NCI-H128 (cell line): Measurements from ENCODE around the gene FETUB.
"Not testable (repeated sequence)": the region's sequence is repeated elsewhere in the genome, so short reads cannot be mapped to it uniquely, and the experiment has no call there.

Source experiments
- DNase-seq: peaks from one replicate; lab custom pipeline; 2025; ENCODE audit not compliant: unreplicated experiment; lab: John Stamatoyannopoulos, UW

Gene FETUB

GRCh38 chr3:186613637-186614265 is 26.4 kb upstream of the FETUB start:
- no peak for DNase-seq

DNA sequence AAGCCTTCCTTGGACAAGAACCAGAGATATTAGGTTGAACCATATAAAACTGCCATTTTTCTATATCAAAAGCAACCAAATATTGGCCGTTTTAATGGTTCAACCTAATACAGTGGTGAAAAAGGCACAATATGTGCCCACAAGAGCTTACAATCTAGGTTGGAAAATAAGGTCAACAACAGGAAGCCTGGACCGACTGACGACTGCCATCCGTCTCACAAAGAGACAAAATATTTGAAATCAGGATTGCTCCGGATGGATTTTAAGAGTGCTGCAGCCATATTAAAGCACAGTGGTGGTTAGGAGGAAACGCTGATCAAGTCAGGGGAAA is 26.0 kb upstream of the FETUB start:
- DNase-seq, result no peak

DNA sequence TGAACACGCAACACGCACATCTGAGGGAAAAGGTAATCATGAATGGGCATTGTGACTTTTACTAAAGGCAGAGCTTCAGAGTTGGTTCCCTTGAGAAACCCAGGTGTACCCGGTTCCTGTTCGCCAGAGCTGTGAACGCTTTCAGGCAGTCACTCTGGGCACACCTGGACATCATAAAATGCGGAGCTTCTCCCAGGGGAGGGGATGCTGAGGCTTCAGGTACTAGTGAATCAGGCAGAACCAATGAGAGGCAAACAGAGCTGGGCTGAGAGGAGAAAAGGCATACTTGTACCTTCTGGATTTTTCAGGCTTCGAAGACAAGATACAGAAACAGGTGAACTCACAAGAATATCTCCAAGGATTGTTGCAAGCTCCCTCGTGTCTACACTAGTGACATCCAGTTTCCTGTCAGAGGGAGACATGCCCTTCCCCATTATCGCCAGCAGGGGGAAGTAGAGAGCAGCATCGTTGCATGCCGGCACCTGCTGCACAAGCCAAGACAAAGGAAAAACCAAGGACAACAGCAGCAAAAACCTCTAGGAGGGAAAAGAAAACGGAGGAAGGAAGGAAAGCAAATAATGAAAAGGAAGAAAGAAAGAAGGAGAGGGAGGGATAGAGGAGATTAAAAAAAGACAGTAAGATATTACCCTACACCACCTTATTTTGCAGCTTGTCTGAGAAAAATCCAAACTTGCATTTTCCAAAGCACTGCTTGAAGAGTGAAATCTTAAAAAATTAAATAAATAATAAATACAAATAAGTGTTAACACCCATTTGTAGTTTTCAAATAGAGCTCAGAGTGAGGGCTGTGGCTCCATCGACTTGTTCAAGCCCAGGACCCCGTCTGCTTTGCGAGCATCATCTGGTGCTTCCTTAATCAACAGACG is 25.4 kb upstream of the FETUB start:
- peak; percentile 74 for DNase-seq

DNA sequence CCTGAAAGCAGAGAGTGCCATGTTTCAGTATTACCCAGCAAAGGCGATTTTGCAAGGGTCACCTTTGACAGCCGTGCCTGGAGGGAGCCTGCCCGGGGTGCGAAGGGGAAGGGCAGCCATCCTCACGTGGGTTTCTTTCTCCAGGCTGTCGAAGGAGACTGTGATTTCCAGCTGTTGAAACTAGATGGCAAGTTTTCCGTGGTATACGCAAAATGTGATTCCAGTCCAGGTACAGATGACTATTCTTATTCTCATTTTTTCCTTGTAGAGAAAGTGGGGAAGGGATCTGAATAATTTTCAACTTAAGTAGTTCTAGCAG is 23.9 kb upstream of the FETUB start:
- no peak for DNase-seq

DNA sequence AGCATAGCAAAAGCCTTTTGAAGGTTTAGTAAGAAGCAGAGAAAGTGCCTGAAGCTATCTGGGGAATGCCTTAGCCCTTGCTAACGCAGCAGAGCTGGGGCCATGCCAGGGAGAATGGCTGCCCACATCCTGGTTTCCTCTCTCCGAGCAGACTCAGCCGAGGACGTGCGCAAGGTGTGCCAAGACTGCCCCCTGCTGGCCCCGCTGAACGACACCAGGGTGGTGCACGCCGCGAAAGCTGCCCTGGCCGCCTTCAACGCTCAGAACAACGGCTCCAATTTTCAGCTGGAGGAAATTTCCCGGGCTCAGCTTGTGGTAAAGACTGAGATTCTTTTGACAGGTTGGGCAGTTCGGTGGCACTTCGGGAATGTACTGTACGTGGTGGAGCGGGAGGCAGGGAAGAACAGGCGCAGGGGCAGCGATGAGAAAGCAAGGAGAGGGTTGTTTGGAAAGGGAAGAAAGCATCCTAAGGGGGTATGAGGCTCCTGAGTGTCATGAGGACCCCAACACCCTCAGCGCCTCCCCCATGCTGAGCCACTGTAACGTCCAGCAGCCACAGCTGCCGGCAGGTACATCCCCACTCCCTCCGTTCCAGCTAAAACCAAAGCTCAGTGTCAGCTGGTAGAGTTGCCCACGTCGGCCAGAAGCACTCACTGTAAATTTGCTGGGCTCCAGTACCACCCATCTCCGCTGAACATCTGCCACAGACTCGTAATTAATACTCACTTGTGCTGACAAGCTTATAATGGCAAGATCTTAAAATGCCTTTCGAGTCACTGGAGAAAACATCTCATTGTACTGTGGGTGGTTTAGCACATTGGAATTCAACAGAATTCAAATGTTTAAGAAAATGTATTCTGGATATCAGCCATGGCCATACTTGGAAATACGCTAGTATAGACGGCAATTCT is 22.9 kb upstream of the FETUB start:
- peak; percentile 54 for DNase-seq

- no peak for DNase-seq
These were observed 21.8 kb upstream of the FETUB start for GRCh38 chr3:186618318-186618938.

GRCh38 chr3:186619787-186620212 is 20.4 kb upstream of the FETUB start:
- no peak for DNase-seq

DNA sequence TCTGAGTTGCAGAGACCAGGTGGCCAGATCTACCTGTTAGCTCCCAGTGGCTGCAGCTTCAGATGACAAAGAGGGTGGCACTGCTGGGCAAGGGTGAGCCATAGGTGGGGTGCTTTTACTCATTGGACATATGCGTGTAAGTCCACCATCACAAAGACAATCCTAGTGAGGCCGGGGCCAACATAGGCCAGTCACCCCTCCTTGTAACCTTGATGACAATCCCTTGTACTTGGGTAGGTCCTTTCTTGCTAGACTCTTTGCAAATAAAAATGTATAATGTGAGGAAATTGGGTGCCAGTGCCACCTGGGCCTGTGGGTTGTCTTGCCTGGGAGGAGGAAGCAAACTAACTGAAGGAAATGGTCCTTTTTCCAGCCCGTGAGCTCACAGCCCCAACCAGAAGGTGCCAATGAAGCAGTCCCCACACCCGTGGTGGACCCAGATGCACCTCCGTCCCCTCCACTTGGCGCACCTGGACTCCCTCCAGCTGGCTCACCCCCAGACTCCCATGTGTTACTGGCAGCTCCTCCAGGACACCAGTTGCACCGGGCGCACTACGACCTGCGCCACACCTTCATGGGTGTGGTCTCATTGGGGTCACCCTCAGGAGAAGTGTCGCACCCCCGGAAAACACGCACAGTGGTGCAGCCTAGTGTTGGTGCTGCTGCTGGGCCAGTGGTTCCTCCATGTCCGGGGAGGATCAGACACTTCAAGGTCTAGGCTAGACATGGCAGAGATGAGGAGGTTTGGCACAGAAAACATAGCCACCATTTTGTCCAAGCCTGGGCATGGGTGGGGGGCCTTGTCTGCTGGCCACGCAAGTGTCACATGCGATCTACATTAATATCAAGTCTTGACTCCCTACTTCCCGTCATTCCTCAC is 19.7 kb upstream of the FETUB start:
- no peak for DNase-seq

- no peak for DNase-seq
These were observed 18.1 kb upstream of the FETUB start for GRCh38 chr3:186621894-186622650.

DNA sequence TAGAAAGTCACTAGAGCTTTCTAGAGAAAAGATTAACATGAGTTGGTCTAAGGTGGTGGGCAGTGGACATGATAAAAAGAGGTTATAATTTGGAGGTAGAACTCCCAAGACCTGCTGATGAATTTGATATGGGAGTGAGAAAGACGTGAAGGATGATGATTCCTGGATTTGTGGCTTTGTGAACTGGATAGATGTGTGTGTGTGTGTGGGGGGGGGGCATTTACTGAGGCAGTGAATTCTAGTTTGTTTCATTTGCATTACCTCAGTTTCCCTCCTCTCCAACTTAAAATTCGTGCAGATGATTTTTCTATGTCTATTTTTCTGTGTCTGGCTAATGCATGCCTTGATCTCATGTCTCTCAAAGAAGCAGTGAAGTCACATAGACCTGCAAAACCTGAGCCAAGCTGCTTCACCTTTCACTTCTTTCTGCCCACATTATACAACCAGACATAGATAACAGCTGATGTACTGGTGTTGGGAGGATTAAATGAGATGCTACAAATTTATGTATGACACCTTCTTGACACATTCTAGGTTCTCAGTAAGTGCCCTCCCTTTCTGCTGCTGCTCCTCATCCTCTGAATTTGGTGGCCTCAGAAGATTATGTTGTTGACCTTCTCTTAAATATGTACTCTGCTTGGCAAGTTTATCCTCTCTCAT is 17.4 kb upstream of the FETUB start:
- DNase-seq, result no peak

- DNase-seq, result no peak
These were observed 15.6 kb upstream of the FETUB start for GRCh38 chr3:186624598-186624997.

DNA sequence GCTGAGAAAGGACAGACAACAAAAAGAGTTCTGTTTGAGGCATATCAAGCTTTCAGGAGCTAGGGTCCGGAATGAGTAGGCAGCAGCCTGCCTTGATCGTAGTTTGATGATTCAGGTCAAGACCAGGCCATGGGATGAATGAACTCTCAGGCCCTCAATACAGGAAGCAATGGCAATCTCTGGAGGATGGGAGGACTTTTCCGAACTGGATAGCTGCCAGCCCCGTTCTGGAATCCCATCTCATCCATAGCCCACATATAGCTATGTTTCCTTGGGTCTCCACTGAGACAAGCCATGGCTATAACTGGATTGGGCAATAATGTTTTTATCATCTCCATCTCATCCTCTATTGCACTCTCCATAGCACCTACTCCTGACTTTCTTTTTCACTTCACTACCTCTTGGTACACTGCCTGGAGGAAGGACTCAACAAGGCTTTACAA is 14.6 kb upstream of the FETUB start:
- no peak for DNase-seq

- no peak for DNase-seq
These were observed 13.8 kb upstream of the FETUB start for GRCh38 chr3:186626254-186626847.

- DNase-seq, result no peak
These were observed 12.3 kb upstream of the FETUB start for GRCh38 chr3:186627852-186628414.

DNA sequence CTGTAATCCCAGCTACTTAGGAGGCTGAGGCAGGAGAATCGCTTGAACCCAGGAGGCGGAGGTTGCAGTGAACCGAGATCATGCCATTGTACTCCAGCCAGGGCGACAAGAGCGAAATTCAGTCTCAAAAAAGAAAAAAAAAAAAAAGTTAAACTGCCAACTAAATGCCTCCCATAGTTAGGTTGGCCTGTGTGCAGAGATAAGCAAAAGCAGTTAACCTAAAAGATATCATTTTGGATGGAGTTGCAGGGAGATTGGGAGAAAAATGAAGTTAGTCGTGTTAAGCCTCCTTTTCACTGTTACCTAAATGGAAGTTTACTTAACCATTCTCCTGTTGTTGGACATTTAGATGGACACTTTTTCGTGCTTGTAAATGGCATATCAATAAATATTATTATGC is 11.4 kb upstream of the FETUB start:
- no peak for DNase-seq

DNA sequence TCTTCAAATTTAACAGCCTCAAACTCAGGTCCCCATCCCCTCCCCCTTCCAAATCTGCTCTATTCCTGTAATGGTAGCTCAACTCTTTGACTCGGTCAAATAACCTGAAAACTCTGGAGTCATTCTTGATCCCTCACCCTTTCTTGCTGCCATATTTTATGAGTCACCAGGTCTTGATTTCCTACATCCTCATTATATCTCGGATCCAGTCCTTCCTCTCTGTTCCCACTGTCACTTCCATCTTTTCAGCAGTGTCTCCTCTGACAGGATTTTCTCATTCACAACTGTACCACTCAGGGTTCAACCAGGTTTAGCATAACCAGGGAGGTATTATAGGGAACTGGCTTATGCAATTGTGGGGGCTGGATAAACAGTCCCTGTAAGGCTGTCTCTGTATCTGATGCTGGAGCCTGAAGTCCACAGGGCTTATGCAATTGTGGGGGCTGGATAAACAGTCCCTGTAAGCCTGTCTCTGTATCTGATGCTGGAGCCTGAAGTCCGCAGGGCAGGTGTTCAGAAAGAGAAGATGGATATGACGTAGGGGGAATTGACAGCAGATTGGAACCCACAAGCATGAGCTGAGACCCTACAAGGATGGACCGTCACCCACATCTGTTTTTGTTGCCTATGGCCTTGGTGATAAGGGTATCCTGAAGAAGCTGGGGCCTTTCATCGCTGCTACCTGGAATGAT is 9.1 kb upstream of the FETUB start:
- DNase-seq, result no peak

DNA sequence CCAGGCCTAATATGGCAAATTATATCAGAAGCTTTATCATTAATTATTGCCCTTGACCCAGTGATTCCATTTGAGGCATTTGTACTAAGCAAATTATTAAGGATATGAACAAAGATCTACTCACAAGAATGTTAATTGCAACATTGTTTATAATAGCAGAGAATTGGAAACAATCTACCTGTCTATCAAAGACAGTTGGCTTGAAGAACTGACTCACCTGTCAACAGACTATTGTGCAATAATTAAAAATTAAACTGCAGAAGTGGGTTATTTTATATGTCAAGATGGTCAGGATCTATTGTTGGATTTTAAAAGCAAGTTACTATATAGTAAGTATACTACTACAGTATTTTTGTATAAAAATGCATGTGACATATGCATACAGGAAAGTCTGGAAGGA is 6.7 kb upstream of the FETUB start:
- no peak for DNase-seq

- not testable (repeated sequence) for DNase-seq
These were observed 6.0 kb upstream of the FETUB start for GRCh38 chr3:186634207-186634606.
